Measurements from ENCODE around the gene TACC3. TPM values are rescaled to one million over a fixed set of nuclear protein-coding genes. Genes with fewer than 3 reads are reported as not detected.
A peak's percentile ranks its signal among the peaks of the same experiment; 100 is the strongest.

The TACC3 gene
- total and polyA plus RNA-seq, 2 of the 8 experiments (the other 6 are each of a cell fraction or from before 2014, with no cell fraction given), result 73.8 to 148 TPM

GRCh38 chr4:1683261-1683735 is 38.0 kb upstream of the TACC3 start:
- Histone ChIP-seq H4K8ac (ENCODE audit: extremely low read depth, insufficient read depth, low read length) (0 out of 2 replicates have a peak overlapping the region, but pooled peaks have one; percentile 68), H3K14ac (ENCODE audit: insufficient read length) (no peak overlapping the region), H2BK5ac (ENCODE audit: low read depth, low read length) (no peak overlapping the region), H4K20me1 (replicated peaks in 1 of 2; ENCODE audit: control insufficient read depth in 1 of 2, insufficient read depth in 2 of 2, low read length in 2 of 2) (peaks cover 0 to 5% of the 10 kb centered on the region in 2 experiments), H3K23me2 (ENCODE audit: low read depth, low read length) (peaks cover 6% of the 10 kb centered on the region; the same call in 1 of the 2 replicates), H2BK20ac (ENCODE audit: low read length) (no peak overlapping the region), H2BK12ac (ENCODE audit: low read depth, low read length) (no peak overlapping the region), H3K56ac (replicated peaks; ENCODE audit: insufficient read length, low read depth, low read length) (no peak overlapping the region), H3K4me2 (ENCODE audit: insufficient read depth in 1 of 2, low read depth in 2 of 2, low read length in 2 of 2) (peak overlapping the region; percentile 70 to 81), H3K4me1 (replicated peaks in 1 of 4; ENCODE audit: control insufficient read depth in 3 of 4, insufficient read depth in 4 of 4, low read length in 3 of 4) (peaks cover 3 to 6% (median 4%) of the 10 kb centered on the region in 4 experiments; a peak in 6 of 7 replicates), H3K9me3 (ENCODE audit: insufficient read depth in 2 of 2, low read depth in 1 of 2, low read length in 1 of 2) (no peaks in the 10 kb centered on the region), H3K79me1 (ENCODE audit: low read depth, low read length) (no peaks in the 10 kb centered on the region), H2AK5ac (ENCODE audit: low read depth, low read length) (no peak overlapping the region), H3K23ac (ENCODE audit: insufficient read length) (no peak overlapping the region), H2BK120ac (replicated peaks; ENCODE audit: low read depth, low read length) (no peak overlapping the region), H3K4me3 (ENCODE audit: extremely low read depth in 1 of 4, insufficient read depth in 2 of 4, low read depth in 3 of 4, low read length in 4 of 4) (peak overlapping the region; percentile 40 to 67 (median 48)), H3K9ac (replicated peaks in 1 of 4; ENCODE audit: extremely low read depth in 1 of 4, low read depth in 3 of 4, low read length in 3 of 4) (no peak overlapping the region), H4K5ac (ENCODE audit: insufficient read length, low read depth, low read length) (no peak overlapping the region), H2AFZ (ENCODE audit: low read length) (0 out of 2 replicates have a peak overlapping the region, but pooled peaks have one; percentile 17), H3K36me3 (ENCODE audit: control insufficient read depth in 2 of 4, insufficient read depth in 4 of 4, low read length in 3 of 4) (no peaks in the 10 kb centered on the region), H3K27me3 (replicated peaks in 1 of 4; ENCODE audit: control insufficient read depth in 3 of 4, extremely low read depth in 1 of 4, insufficient read depth in 3 of 4, low read length in 3 of 4) (peaks cover 11 to 17% (median 13%) of the 10 kb centered on the region in 4 experiments), H2BK15ac (ENCODE audit: low read length) (no peak overlapping the region), H3K79me2 (ENCODE audit: control insufficient read depth in 1 of 2, insufficient read depth in 2 of 2, low read length in 2 of 2) (no peaks in the 10 kb centered on the region), H3K18ac (ENCODE audit: extremely low read depth, low read length) (no peak overlapping the region), H3K27ac (ENCODE audit: low read depth, low read length) (no peak overlapping the region), H4K91ac (replicated peaks; ENCODE audit: insufficient read length, low read length) (no peak overlapping the region), H3K4ac (replicated peaks; ENCODE audit: insufficient read length, low read depth, low read length) (no peak overlapping the region)
- DNase-seq (ENCODE audit: low read depth in 1 of 2, low spot score in 2 of 2) (no peak), FAIRE-seq (no peak)
- no peak for TF ChIP-seq ASH2L (IDR thresholded peaks at IDR 0.05; ENCODE audit: low read length)
- TF ChIP-seq EZH2 (IDR thresholded peaks at IDR 0.05; ENCODE audit: low read depth, low read length, severe bottlenecking), result peak; percentile 68
- TF ChIP-seq JUN (IDR thresholded peaks at IDR 0.05; ENCODE audit: low read depth, low read length), result no peak
- TF ChIP-seq GTF2F1 (IDR thresholded peaks at IDR 0.05; ENCODE audit: borderline replicate concordance, low read depth, low read length), result no peak
- TF ChIP-seq FOSL1 (IDR thresholded peaks at IDR 0.05; ENCODE audit: insufficient read depth, low read depth, low read length), result no peak
- TF ChIP-seq KDM5A (IDR thresholded peaks at IDR 0.05; ENCODE audit: low read length), result no peak
- TF ChIP-seq SUZ12 (IDR thresholded peaks at IDR 0.05; ENCODE audit: low read length), result peak; percentile 70
- TF ChIP-seq BRCA1 (IDR thresholded peaks at IDR 0.05; ENCODE audit: low read depth, low read length), result no peak
- TF ChIP-seq RNF2 (IDR thresholded peaks at IDR 0.05; ENCODE audit: borderline replicate concordance, low read depth, low read length, missing control alignments, poor library complexity, severe bottlenecking), result peak; percentile 34
- 39% methylated on average over 13 of the region's 13 CpGs; no CpG with 5 or more reads in 1 of the 2 experiments for WGBS, 2 experiments (ENCODE audit: extremely low coverage in 1 of 2, insufficient coverage in 1 of 2, insufficient read length in 1 of 2, insufficient replicate concordance in 2 of 2, low coverage in 1 of 2, low lambda C conversion rate in 2 of 2, missing lambda C conversion rate in 1 of 2)
- ChIA-PET POLR2A (ENCODE audit: partially characterized antibody) (interaction anchor here (1.0 kb wide), 1 partner anchor 12 kb away, joined by 3 read pairs; no protein-coding TSS in a partner anchor), CTCF (ENCODE audit: partially characterized antibody) (interaction anchor here (0.6 to 4.3 kb wide), 6 partner anchors 10 to 281 kb away, joined by 3 to 30 read pairs (median 3); no protein-coding TSS in a partner anchor)
